LoVo (cell line): ENCODE data around the gene WBP11.
"Not testable (repeated sequence)": the region's sequence is repeated elsewhere in the genome, so short reads cannot be mapped to it uniquely, and the experiment has no call there.

Experiments
- DNase-seq: peaks from one replicate; pipeline ENCODE4 v3.0.0-alpha.2; 2016; ENCODE audit warnings: low spot score

WBP11 gene

DNA sequence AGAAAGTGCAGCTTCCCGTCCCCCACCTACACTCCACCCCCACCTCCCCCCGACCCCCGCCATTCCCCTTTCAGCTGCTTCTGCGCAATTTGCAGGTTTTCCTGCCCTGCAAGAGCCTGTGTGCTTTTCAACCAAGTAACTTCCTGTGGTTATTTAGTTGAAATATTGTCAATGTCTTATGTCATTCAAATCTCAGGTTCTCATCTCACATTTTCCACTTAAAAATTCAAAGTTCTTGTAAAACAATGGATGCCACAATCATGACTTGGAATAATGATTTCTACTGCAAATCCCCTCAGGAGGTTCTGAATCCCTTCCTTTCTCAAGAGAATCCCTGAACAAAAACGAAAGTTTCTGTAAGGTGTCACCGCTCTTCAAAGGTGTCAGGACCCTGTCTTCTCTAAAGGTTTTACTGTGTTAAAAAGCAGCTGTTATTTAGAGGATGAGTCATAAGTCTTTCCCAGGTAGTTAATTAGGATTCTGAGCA lies 31.6 kb downstream of the WBP11 start:
- DNase-seq = peak; percentile 57

DNA sequence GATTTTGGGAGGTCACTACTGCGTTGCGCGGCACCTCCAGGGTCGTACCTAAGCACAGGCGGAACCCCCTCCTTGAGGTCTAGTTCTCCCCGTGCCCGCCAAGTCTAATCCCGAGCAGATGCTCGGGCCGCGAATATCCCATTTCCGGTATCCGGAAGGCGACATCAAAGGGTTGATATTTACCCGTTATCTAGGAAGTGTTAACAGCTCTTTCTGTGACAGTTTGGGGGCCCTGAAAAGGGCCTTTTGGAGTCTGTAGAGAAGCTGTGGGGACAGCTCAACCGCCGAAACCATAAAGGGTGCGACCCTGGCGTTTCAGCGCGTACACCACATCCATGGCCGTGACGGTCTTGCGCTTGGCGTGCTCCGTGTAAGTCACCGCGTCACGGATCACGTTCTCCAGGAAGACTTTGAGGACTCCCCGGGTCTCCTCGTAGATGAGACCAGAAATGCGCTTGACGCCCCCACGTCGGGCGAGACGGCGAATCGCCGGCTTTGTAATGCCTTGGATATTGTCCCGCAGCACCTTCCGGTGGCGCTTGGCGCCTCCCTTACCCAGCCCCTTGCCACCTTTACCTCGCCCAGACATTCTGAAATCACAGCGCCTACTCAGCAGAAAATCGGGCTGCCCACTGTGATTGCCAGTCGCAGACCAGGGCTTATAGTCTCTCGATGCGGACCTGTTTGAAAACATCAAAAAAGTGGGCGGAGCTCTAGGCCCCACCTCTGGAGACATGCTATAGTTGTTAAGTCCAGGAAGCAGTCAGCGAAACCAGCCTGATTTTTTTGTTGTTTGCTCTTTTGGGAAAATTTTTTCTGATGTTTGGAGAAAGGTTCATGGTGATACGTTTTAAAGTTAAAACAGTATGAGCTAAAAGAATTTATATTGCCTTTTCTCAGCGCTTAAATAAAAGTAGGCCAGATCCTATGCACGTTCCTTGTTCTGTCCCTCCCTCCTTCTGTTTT lies 32.5 kb downstream of the WBP11 start:
- peak; percentile 98 for DNase-seq

DNA sequence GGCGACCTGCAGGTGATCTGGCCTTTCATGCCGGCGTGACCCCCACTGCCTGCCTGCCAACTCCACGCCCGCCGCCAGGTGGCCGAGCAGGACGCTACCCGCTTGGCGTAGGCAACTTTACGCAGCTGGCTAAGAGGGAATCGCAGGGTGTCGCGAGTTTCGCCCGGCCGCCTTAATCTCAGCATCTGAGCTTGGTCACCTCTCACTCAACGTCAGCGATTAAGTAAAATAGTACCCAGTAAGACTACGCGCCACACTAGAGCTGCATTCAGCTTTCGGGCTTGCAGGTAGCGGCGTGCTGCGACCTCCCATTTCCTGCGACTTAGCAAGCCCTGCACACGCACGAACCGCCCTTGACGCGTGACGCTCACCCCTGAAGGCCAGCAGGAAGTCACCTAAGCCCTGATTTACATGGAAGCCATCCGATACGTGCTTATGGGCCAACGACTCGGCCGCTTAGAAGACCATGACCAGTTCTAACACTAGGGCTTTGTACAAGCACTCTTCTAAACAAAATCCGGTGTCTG lies 33.2 kb downstream of the WBP11 start:
- DNase-seq = peak; percentile 90

DNA sequence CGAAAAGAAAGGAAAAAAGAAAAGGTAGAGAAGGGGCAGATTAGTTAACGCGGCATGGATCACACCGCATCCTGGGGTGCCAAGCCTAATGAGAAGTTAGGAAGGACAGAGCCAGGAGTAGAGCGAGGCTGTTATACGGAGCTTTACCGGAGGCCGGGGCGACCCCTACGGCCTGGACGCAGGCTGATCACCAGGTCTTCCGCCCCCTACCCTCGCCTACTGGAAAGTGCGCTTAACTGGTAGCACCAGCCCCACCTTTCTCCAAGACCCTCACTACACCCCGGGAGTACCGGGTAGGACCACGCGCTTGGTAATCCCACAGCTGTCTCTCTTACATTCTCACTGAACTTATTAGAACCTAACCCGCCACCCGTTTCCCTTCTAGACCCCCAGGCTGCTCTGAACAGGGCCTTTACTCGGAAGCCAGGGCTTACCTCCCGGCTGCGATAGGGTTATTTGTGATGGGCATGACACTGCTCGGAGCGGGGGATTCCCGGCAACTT lies 33.8 kb downstream of the WBP11 start:
- DNase-seq = no peak

DNA sequence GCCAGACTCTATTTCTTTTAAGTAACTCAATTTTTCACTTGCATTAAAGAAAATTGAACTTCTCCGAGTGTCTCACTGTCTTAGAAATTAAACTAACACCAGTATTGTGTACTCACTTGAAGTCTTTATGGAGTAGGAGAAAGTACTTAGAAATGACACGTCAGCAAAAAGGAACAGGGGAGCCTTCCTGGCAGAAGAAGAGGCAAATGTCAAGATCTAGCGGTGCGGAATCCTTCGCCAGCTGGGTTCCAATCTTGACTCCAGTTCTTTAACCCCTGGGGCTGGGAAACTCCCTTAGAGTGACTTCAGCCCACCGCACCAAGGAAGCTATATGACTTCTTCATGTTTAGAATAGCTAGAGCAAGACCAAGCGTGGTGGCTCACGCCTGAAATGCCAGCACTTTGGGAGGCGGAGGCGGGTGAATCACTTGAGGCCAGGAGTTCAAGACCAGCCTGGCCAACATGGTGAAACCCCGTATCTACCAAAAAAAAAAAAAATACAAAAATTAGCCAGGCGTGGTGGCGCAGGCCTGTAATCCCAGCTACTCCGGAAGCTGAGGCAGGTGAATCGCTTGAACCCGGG lies 34.4 kb downstream of the WBP11 start:
- DNase-seq = no peak

DNA sequence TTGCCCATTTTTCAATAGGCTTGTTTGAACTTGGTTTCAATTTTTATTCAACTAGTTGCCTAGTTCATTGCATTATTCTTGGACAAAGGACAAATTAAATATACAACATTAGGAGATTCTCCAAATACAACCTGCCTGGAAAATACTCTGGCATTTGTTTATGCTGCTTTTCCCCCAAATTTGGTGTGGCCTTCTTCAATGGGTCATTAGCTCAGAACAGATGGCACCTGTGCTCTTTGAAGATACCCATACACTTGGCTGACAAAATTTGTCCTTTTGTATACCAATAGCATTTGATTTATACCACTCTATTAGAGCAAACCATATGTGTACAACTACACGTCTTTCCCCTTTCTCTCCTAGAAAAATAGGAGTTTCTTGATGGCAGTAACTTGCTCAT lies 35.7 kb downstream of the WBP11 start:
- DNase-seq = no peak

DNA sequence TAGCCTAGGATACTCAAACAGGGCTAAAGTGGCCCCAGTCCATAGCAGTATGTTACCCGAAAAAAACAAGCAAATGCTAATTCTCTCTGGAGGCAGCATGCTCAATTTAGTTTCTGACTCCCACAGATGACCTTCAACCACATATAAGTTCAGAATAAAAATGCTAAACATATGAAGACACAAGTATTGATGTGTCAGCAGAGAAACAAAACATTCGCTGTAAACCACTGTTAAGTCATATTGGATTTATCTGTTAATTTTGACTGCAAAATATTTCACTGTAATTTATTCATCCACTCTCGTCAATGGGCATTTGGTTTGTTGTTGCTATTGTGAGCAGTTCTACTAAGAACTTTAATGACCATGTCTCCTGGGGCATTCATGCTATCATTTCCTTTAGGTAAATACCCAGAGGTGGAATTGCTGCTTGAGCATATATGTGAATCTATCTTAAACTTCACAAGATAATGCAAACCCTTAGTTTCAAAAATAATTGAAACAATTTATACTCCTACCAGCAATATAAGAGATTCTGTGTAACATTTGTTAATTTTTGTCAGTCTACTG lies 36.5 kb downstream of the WBP11 start:
- DNase-seq = no peak

DNA sequence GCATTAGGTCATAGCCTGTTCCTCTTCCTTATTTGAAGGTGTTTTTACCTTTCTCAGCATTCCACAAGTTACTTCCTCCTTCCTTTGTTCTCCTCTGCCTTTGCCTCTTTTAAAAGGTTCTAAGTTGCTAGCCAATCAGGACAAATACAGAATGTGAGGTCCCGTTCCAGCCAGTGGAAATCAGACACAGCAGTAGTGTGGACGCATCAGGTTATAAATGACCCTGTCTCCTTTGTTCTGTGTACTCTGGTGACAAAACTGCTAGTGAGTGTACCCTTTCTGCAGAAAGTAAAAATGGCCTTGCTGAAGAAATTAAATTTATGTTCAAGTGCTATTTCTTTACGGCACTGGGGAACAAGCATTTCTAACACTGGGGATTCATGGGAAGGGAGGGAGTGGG lies 37.3 kb downstream of the WBP11 start:
- not testable (repeated sequence) for DNase-seq

DNA sequence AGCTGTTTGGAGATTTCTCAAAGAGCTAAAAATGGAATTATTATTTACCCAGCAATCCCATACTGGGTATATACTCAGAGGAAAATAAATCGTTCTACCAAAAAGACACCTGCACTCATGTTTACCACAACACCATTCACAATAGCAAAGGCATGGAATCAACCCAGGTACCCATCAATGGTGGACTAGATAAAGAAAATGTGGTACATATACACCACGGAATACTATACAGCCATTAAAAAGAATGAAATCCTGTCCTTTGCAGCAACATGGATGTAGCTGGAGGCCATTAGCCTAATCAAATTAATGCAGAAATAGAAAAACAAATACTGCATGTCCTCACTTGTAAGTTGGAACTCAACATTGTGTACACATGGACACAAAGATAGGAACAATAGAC lies 37.9 kb downstream of the WBP11 start:
- DNase-seq = no peak

DNA sequence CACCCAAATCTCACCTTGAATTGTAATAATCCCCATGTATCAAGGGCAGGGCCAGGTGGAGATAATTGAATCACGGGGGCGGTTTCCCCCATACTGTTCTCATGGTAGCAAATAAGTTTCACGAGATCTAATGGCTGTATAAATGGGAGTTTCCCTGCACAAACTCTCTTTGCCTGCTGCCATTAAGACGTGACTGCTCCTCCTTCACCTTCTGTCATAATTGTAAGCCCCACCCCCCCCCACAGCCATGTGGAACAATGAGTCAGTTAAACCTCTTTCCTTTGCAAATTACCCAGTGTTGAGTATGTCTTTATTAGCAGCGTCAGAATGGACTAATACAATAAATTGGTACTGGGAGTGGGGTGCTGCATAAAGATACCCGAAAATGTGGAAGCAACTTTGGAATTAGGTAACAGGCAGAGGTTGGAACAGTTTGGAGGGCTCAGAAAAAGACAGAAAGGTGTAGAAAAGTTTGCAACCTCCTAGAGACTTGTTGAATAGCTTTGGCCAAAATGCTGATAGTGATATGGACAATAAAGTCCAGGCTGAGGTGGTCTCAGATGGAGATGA lies 43.5 kb downstream of the WBP11 start:
- not testable (repeated sequence) for DNase-seq

DNA sequence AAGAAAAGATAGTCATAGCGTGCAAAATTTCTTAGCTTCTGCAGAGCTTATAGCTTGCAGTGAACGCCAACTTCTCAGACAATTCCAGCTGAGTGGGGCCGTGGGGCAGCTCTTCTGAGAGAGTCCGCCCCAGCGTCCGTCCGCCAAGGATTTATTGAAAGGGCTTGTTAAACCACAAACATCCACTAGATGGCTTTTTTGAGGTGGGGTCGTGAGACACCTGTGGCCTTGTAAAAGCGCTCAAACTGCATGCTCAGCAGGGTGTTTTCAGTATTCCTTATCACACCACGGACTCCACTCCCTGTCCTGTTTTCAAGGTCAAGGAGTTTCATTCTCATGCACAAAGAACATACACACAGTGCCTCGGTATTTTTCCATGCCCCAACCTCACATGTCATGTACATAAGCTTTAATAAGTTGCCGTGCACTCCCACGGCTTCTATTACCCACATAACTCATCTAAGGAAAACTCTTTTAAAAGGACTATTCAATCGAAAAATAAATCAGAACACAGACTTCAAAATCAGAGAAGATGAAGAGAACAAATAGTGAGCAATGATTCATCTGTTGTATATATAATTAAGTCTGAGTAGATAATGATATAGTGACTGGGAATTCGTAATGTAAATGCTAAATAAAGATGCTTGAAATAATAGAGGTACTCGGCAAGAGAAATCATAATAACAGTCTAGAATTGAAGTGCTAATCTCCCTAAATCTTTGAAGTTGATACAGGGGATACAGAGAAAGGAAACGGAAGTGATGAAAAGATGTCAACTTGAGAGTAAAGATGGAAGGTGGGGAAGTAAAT lies 46.7 kb downstream of the WBP11 start:
- DNase-seq = no peak

DNA sequence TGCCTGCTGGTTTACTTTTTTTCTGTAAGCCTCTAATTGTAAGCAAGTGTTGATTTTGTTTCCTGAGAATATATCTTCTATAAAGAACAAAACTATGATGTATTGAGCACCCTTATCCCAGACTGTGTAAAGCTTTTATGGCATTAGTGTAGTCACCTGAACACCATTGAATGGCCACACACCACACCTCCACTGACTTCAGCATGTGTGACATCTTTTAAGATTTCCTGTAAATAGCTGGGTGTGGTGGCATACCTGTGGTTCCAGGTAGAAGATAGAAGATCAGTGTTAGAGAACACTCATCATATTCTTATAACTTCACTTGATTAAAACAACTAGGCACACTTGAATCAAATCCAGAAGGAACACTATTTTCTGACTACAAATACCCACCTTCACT lies 51.3 kb downstream of the WBP11 start:
- DNase-seq = peak; percentile 54

DNA sequence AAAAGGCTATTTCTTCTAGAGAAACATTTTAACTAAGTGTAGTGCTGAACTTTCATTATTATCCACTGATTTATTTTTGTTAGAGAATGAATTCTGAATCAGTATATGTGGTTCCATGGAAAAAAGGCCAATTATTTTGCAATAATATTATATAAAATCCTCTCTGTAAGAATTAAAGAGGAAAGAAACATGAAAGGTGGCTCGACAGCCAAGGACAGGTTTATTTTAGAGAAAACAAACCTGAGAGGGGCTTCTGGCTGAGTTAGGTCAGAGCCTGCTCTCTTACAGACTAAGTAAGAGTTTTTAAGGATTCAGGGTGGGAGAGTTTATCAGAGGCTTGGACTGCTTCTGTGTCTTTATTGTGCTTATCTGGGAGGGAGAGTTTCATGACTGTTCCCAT lies 60.2 kb downstream of the WBP11 start:
- no peak for DNase-seq

DNA sequence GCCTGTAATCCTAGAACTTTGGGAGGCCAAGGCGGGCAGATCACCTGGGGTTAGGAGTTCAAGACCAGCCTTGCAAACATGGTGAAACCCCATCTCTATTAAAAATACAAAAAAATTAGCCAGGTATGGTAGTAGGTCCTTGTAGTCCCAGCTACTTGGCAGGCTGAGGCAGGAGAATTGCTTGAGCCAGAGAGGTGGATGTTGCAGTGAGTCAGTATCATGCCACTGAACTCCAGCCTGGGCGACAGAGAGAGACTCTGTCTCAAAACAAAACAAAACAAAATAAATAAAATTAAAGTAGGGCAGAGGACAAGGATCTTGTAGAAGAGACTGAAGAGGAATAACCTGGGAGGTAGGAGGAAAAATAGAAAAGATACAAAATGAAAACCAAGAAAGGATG lies 61.3 kb downstream of the WBP11 start:
- no peak for DNase-seq

DNA sequence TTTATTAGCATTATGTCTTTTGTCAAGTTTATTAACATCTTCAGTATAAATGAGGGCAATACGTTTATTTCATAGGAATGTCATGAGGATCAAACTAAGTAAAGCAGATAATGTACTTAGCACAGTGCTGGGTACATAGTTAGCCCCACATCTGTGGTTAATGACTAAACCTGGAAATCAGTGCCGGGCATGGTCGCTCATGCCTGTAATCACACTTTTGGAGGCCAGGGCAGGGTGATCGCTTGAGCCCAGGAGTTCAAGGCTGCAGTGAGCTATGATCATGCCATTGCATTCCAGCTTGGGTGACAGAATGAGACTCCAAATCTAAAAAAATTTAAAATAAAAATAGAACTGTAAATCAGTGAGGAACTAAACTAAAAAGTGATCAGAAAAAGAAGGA lies 62.1 kb downstream of the WBP11 start:
- no peak for DNase-seq

DNA sequence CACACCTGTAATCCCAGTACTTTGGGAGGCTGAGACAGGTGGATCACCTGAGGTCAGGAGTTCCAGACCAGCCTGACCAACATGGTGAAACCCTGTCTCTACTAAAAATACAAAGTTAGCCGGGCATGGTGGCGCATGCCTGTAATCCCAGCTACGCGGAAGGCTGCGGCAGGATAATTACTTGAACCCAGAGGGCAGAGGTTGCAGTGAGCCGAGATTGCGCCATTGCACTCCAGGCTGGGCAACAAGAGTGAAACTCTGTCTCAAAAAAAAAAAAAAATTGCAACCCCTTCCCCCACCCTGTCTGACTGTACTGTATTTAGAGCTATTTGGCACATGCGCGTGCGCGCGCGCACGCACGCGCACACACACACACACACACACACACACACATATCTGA lies 66.8 kb downstream of the WBP11 start:
- not testable (repeated sequence) for DNase-seq
